Uterus (tissue), 4 donors: ENCODE measurements around the gene PXK. TPM values are rescaled to one million over a fixed set of nuclear protein-coding genes. Genes with fewer than 3 reads are reported as not detected.

ENCODE experiments used
- DNase-seq, 2 donors: peaks; one replicate each; pipeline ENCODE4 v3.0.0-alpha.2; 2019 to 2020
- H3K27ac ChIP-seq, 2 donors: fragments of 200-600 bp; sonication (generic); 1 replicate in 1 of 2; 2 replicates in 1 of 2; pipeline ENCODE4 v1.5.1; 2016 to 2018
- H3K27me3 ChIP-seq, 2 donors: fragments of 200-600 bp; sonication (generic); one replicate each; pipeline ENCODE4 v1.5.1; 2018 to 2019; ENCODE audit warnings: control low read depth in 1 of 2
- H3K36me3 ChIP-seq, 2 donors: fragments of 200-600 bp; sonication (generic); one replicate each; pipeline ENCODE4 v1.5.1; 2019; ENCODE audit warnings: control low read depth in 1 of 2
- H3K4me1 ChIP-seq, 2 donors: fragments of 200-600 bp; sonication (generic); one replicate each; pipeline ENCODE4 v1.5.1; 2018 to 2019; ENCODE audit warnings: control low read depth in 1 of 2
- H3K4me3 ChIP-seq, 2 donors: fragments of 200-600 bp; sonication (generic); 1 replicate in 1 of 2; 2 replicates in 1 of 2; pipeline ENCODE4 v1.5.1; 2018 to 2019; ENCODE audit warnings: mild to moderate bottlenecking in 1 of 2
- H3K9me3 ChIP-seq, 2 donors: fragments of 200-600 bp; sonication (generic); one replicate each; pipeline ENCODE4 v1.5.1; 2019; ENCODE audit warnings: control low read depth in 1 of 2
- POLR2A ChIP-seq, 2 donors: fragments of 450-650 bp; IDR thresholded peaks; one replicate each; pipeline ENCODE4 v1.6.1; 2016; ENCODE audit warnings: antibody characterized with exemption in 2 of 2, mild to moderate bottlenecking in 1 of 2, moderate library complexity in 1 of 2
- intact Hi-C: fragments of 100-400 bp; cut with DNase I; formaldehyde crosslinking; loops from one replicate; pipeline ENCODE4 v1.15.1; 2023; ENCODE audit warnings: low total_unique reads
- total RNA-seq, 4 donors: library from RNA; depleted of rRNA in 3 of 4; stranded (reverse); fragments of >200 nt in 3 of 4; gene quantifications; one replicate each; pipeline versions ENCODE4 v1.1.0 to v1.2.4, GENCODE V29; 2014 to 2023
- TF ChIP-seq, protein P1 (sequence below), 4 experiments: fragments of 200-600 bp in 2 of 4; fragments of 450-650 bp in 2 of 4; sonication (generic) in 2 of 4; IDR thresholded peaks; one replicate each; pipeline ENCODE4 v1.5.1; 2016 to 2019; ENCODE audit warnings: antibody characterized with exemption in 4 of 4, mild to moderate bottlenecking in 2 of 4, moderate library complexity in 1 of 4
- donor health status: DM: yes; HTN: yes; CAD: no.

Gene PXK
- total RNA-seq, 4 donors from 2014 or later: 15.1 to 50.5 (median 41.1) TPM

DNA sequence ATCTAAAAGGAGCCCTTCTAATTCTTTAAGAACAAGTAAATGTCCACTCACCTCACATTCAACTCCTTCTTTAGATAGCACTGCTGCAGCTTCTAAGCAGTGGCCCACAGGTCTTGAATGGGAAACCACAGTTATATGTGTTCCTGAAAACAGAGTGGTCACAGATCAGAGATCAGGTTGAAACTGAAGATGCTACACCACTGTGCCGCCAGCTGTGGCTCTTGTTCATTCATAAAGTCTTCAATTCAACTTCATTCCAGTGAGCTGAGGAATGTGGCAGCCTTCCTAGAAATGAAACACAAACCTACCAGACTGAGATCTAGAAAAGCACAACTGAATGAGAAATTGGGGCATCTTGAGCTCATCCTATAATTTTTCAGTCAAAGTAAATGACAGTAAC, 97.0 kb downstream of the PXK start:
- H3K4me3 ChIP-seq: no peak overlapping the region
- intact Hi-C loops: no loop called here
- peaks cover 7 to 11% of the 10 kb centered on the region in 2 donors for H3K4me1 ChIP-seq
- DNase-seq: no peak
- H3K36me3 ChIP-seq: no peaks in the 10 kb centered on the region
- no peaks in the 10 kb centered on the region for H3K9me3 ChIP-seq
- H3K27me3 ChIP-seq: no peaks in the 10 kb centered on the region
- H3K27ac ChIP-seq: no peak overlapping the region
- TF ChIP-seq, protein P1, sequence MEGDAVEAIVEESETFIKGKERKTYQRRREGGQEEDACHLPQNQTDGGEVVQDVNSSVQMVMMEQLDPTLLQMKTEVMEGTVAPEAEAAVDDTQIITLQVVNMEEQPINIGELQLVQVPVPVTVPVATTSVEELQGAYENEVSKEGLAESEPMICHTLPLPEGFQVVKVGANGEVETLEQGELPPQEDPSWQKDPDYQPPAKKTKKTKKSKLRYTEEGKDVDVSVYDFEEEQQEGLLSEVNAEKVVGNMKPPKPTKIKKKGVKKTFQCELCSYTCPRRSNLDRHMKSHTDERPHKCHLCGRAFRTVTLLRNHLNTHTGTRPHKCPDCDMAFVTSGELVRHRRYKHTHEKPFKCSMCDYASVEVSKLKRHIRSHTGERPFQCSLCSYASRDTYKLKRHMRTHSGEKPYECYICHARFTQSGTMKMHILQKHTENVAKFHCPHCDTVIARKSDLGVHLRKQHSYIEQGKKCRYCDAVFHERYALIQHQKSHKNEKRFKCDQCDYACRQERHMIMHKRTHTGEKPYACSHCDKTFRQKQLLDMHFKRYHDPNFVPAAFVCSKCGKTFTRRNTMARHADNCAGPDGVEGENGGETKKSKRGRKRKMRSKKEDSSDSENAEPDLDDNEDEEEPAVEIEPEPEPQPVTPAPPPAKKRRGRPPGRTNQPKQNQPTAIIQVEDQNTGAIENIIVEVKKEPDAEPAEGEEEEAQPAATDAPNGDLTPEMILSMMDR (IDR thresholded peaks at IDR 0.05): no peak
- no peak for TF ChIP-seq POLR2A (IDR thresholded peaks at IDR 0.05)

DNA sequence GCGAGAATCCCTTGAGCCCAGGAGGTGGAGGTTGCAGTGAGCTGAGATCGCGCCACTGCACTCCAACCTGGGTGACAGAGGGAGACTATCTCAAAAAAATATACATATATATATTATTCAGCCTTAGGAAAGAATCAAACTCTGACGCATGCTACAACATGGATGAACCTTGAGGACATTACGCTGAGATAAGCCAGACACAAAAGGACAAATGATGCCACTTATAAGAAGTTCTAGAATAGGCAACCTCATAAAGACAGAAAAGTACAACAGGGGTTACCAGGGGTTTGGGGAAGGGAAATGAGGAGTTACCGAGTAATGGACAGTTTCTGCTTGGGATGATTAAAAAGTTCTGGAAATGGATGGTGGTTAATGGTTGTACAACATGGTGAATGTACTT, 100.2 kb downstream of the PXK start:
- Histone ChIP-seq H3K27ac (peak overlapping the region; percentile 89 to 94), H3K4me1 (peaks cover 7 to 11% of the 10 kb centered on the region in 2 donors), H3K36me3 (no peaks in the 10 kb centered on the region), H3K27me3 (no peaks in the 10 kb centered on the region), H3K4me3 (peak overlapping the region; percentile 78 to 87), H3K9me3 (no peaks in the 10 kb centered on the region)
- TF ChIP-seq, protein P1 (IDR thresholded peaks at IDR 0.05): no peak
- TF ChIP-seq POLR2A (IDR thresholded peaks at IDR 0.05): no peak
- intact Hi-C loops: no loop called here
- DNase-seq: no peak

DNA sequence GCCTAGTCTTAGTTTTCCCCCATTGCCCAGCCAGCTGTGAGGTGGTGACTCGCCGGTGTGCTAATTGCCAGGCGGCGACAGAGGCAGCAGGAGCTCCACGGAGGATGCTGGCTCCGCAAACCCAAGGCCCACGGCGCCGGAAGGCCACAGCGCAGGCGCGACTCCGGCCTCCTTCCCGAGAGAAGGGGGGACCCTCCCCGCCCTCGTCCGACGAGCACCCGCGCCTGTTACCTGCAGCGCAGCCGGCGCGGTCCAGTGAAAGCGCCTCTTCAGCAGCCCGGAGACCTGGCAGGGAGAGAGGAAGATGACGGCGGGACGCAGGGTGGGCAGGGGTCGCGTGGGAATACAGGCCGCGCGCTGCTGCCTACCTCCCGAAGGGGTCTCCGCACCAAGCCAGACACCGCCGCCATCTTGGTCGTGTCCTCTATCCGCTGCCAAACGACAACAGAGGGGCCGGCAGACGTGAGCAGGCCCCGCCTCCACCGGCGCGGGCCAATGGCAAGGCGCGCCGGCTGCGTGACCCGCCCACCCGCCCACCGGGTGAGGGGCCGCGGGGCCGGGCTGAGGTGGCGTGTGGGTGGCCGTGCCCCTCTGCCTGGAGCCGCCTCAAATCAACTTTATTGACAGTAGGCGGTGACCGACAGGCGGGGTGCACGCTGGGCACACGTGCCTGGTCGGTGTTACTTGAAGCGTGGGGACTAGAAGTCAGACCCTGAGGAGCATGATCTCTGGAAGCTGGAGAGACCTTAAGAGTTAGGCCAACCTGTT, 100.9 kb downstream of the PXK start, which contains the start of gene PDHB:
PDHB (minus strand) TSS at position 433 of the 768 bp plus-strand sequence; CDS start at position 410, 23 bp downstream.
- H3K36me3 ChIP-seq: no peaks in the 10 kb centered on the region
- intact Hi-C loops: no loop called here

DNA sequence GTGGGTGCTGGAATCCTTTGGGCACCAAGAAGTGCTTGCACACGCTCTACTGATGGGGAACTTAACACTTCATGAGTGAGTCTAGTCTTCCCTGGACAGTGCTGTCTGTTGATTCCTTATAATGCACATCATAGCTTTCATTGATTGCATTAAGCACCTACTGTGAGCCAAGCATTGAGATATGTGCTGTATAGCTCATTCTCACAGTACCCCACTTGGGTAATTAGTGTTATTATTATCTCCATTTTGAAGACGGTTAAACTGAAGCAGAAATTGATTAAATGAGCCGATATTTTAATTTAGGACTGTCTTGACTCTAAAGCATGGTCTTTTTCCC, 101.4 kb downstream of the PXK start:
- DNase-seq: no peak
- Histone ChIP-seq H3K4me3 (peak overlapping the region; percentile 78 to 87), H3K27me3 (no peaks in the 10 kb centered on the region), H3K36me3 (no peaks in the 10 kb centered on the region), H3K9me3 (no peaks in the 10 kb centered on the region), H3K27ac (peak overlapping the region; percentile 89 to 94), H3K4me1 (peaks cover 7 to 11% of the 10 kb centered on the region in 2 donors)
- intact Hi-C loops: no loop called here
- TF ChIP-seq, protein P1 (IDR thresholded peaks at IDR 0.05): no peak
- TF ChIP-seq POLR2A (IDR thresholded peaks at IDR 0.05): no peak

More for the DNA sequence above, 100.9 kb downstream of the PXK start, which contains the start of gene PDHB:
- TF ChIP-seq POLR2A (IDR thresholded peaks at IDR 0.05): peak; percentile 73 to 86
- TF ChIP-seq, protein P1 (IDR thresholded peaks at IDR 0.05): peak in 1 of 4 experiments; percentile 14
- Histone ChIP-seq H3K9me3 (no peaks in the 10 kb centered on the region), H3K27me3 (no peaks in the 10 kb centered on the region), H3K27ac (peak within 1 kb of the TSS; percentile 89 to 94), H3K4me3 (peak within 1 kb of the TSS; percentile 78 to 87), H3K4me1 (peaks cover 7 to 11% of the 10 kb centered on the region in 2 donors)
- peak; percentile 89 to 91 for DNase-seq

DNA sequence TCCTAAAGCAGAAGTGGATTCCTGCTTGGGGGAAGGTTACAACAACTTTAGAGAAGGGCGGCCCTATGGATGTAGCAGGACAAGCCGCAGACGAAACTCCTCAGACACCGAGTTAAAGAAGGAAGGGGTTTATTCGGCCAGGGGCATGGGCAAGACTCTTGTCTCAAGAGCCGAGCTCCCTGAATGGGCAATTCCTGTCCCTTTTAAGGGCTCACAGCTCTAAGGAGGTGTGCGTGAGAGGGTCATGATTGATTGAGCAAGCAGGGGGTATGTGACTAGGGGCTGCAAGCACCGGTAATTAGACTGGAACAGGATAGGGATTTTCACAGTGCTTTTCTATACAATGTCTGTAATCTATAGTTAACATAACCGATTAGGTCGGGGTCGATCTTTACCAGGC, 101.8 kb downstream of the PXK start:
- Histone ChIP-seq H3K27me3 (no peaks in the 10 kb centered on the region), H3K27ac (peak overlapping the region; percentile 89 to 94), H3K4me3 (no peak overlapping the region), H3K9me3 (no peaks in the 10 kb centered on the region), H3K4me1 (peaks cover 7 to 11% of the 10 kb centered on the region in 2 donors), H3K36me3 (no peaks in the 10 kb centered on the region)
- DNase-seq: no peak
- TF ChIP-seq, protein P1 (IDR thresholded peaks at IDR 0.05): no peak
- no peak for TF ChIP-seq POLR2A (IDR thresholded peaks at IDR 0.05)
- intact Hi-C loops: no loop called here
